K562 (cell line): ENCODE measurements around the gene FGFBP3. TPM values are rescaled to one million over a fixed set of nuclear protein-coding genes. Genes with fewer than 3 reads are reported as not detected.
A peak's percentile ranks its signal among the peaks of the same experiment; 100 is the strongest.

Experiments
- ATAC-seq: fragments of 200-7000 bp; cut with Tn5 transposase; 3 replicates; pipeline ENCODE4 v1.9.1; 2020; ENCODE audit warnings: moderate library complexity
- BruUV-seq: library from RNA; stranded (reverse); fragments of 400-500 nt; replicated peaks from 2 replicates; lab custom pipeline; 2021; lab: Mats Ljungman, UMichigan
- CTCF ChIA-PET: fragments of 300-600 bp; formaldehyde crosslinking; extraction: SDS; loops from one replicate; lab custom pipeline; 2021; ENCODE audit warnings: low intra/inter-chr PET ratio; lab: Yijun Ruan, JAX
- POLR2A ChIA-PET: fragments of 300-600, 350-650 bp; sonication (Branson Sonifier 250); formaldehyde crosslinking; extraction: SDS; loops from one replicate; lab custom pipeline; 2021; ENCODE audit warnings: antibody characterized with exemption, inconsistent platforms; lab: Yijun Ruan, JAX
- DNase-seq, 4 experiments: peaks; one replicate each; pipeline versions ENCODE4 v3.0.0 to v3.0.0-alpha.2; 2011 to 2018; ENCODE audit warnings: low spot score in 3 of 4, mixed read lengths in 3 of 4; ENCODE audit errors: extremely low read depth in 1 of 4
- FAIRE-seq: peaks from 2 replicates; lab custom pipeline; 2011; peaks lifted over from hg19 to GRCh38; lab: Jason Lieb, UNC
- H2AFZ ChIP-seq: 2 replicates; pipeline ENCODE4 v1.6.0; 2011; ENCODE audit warnings: low read depth, low read length, control low read depth, inconsistent platforms
- H3K27ac ChIP-seq: fragments of 200-600 bp; 3 replicates; pipeline ENCODE4 v1.8.0; 2011; ENCODE audit warnings: low read depth, mild to moderate bottlenecking, control low read depth, inconsistent platforms, low read length, moderate library complexity, mixed read lengths; ENCODE audit errors: extremely low read depth
- H3K27me3 ChIP-seq, 2 experiments: fragments of 300-600 bp in 1 of 2; 2 replicates in 1 of 2; 3 replicates in 1 of 2; pipeline versions ENCODE4 v1.6.0 to v1.8.0; 2011; ENCODE audit warnings: inconsistent platforms in 2 of 2, low read length in 2 of 2, mild to moderate bottlenecking in 1 of 2, mixed read lengths in 1 of 2, moderate library complexity in 1 of 2; ENCODE audit not compliant: control insufficient read depth in 2 of 2, insufficient read depth in 2 of 2
- H3K36me3 ChIP-seq: fragments of 300-600 bp; 3 replicates; pipeline ENCODE4 v1.8.0; 2011; ENCODE audit warnings: mild to moderate bottlenecking, low read length, inconsistent platforms; ENCODE audit not compliant: control insufficient read depth, insufficient read depth
- H3K4me1 ChIP-seq, 2 experiments: fragments of 200-600 bp in 1 of 2; replicated peaks in 1 of 2; 2 replicates in 1 of 2; 3 replicates in 1 of 2; pipeline versions ENCODE4 v1.5.1 to v1.8.0; 2011; ENCODE audit warnings: inconsistent platforms in 2 of 2, low read length in 2 of 2, mild to moderate bottlenecking in 1 of 2, mixed read lengths in 1 of 2, moderate library complexity in 1 of 2; ENCODE audit not compliant: control insufficient read depth in 2 of 2, insufficient read depth in 2 of 2
- H3K4me2 ChIP-seq: 2 replicates; pipeline ENCODE4 v1.6.1; 2011; ENCODE audit warnings: low read length, control low read depth, inconsistent platforms, mixed read lengths; ENCODE audit not compliant: insufficient read depth
- H3K4me3 ChIP-seq: fragments of 200-600 bp; sonication (generic), shearing (Covaris generic); 2 replicates; pipeline ENCODE4 v1.5.1; 2016; ENCODE audit warnings: control low read depth, inconsistent platforms
- H3K79me2 ChIP-seq: fragments of 200-600 bp; 3 replicates; pipeline ENCODE4 v1.8.0; 2011; ENCODE audit warnings: low read length, inconsistent platforms; ENCODE audit not compliant: control insufficient read depth, insufficient read depth
- H3K9ac ChIP-seq, 2 experiments: 2 replicates each; pipeline versions ENCODE4 v1.6.0 to v1.6.1; 2011; ENCODE audit warnings: low read depth in 2 of 2, low read length in 2 of 2, control low read depth in 1 of 2, inconsistent platforms in 1 of 2, mild to moderate bottlenecking in 1 of 2, mixed read lengths in 1 of 2; ENCODE audit not compliant: insufficient read depth in 1 of 2
- H3K9me1 ChIP-seq: one replicate; pipeline ENCODE4 v1.6.0; 2011; ENCODE audit warnings: inconsistent platforms, mild to moderate bottlenecking, low read length, moderate library complexity; ENCODE audit not compliant: control insufficient read depth, insufficient read depth
- H3K9me3 ChIP-seq: replicated peaks from 2 replicates; pipeline ENCODE4 v1.5.1; 2011; ENCODE audit warnings: low read depth, low read length, inconsistent platforms; ENCODE audit not compliant: control insufficient read depth, insufficient read depth
- H4K20me1 ChIP-seq: replicated peaks from 2 replicates; pipeline ENCODE4 v1.6.1; 2011; ENCODE audit warnings: low read length, inconsistent platforms, mixed read lengths; ENCODE audit not compliant: control insufficient read depth, insufficient read depth
- DNMT1 ChIP-seq: fragments of 450-650 bp; IDR thresholded peaks from 2 replicates; pipeline ENCODE4 v1.6.1; 2016; ENCODE audit warnings: antibody characterized with exemption, mild to moderate bottlenecking
- EP300 ChIP-seq: IDR thresholded peaks from 2 replicates; pipeline ENCODE4 v1.6.1; 2012; ENCODE audit warnings: low read length, improper control_type of control experiment
- ILK ChIP-seq: fragments of 450-650 bp; IDR thresholded peaks from 2 replicates; pipeline ENCODE4 v1.6.1; 2016; ENCODE audit warnings: missing genetic modification characterization, low read depth, mild to moderate bottlenecking, missing compliant biosample characterization, moderate library complexity, borderline replicate concordance
- KLF1 ChIP-seq: fragments of 450-650 bp; IDR thresholded peaks from 2 replicates; pipeline ENCODE4 v1.6.1; 2016; ENCODE audit warnings: missing genetic modification characterization, missing compliant biosample characterization
- MXI1 ChIP-seq: IDR thresholded peaks from 2 replicates; pipeline ENCODE4 v1.6.1; 2011; ENCODE audit warnings: low read depth, mild to moderate bottlenecking, improper control_type of control experiment, low read length
- NFATC3 ChIP-seq: fragments of 450-650 bp; IDR thresholded peaks from 2 replicates; pipeline ENCODE4 v1.6.1; 2017; ENCODE audit warnings: mild to moderate bottlenecking
- SUPT5H ChIP-seq: fragments of 450-650 bp; IDR thresholded peaks from 2 replicates; pipeline ENCODE4 v1.6.1; 2016
- TARDBP ChIP-seq: fragments of 450-650 bp; IDR thresholded peaks from 2 replicates; pipeline ENCODE4 v1.6.1; 2016
- TEAD4 ChIP-seq, 2 experiments: sonication (generic) in 1 of 2; formaldehyde crosslinking in 1 of 2; IDR thresholded peaks; 2 replicates each; pipeline versions ENCODE4 v1.6.1 to v1.8.0; 2012 to 2022; ENCODE audit warnings: borderline replicate concordance in 1 of 2, inconsistent platforms in 1 of 2, low read length in 1 of 2, mild to moderate bottlenecking in 1 of 2, missing genetic modification reagents in 1 of 2
- THRAP3 ChIP-seq: fragments of 450-650 bp; IDR thresholded peaks from 2 replicates; pipeline ENCODE4 v1.6.1; 2016; ENCODE audit warnings: mild to moderate bottlenecking, inconsistent platforms, borderline replicate concordance
- ZC3H4 ChIP-seq: sonication (generic); formaldehyde crosslinking; IDR thresholded peaks from 2 replicates; pipeline ENCODE4 v1.9.0; 2021; ENCODE audit warnings: missing genetic modification reagents, borderline replicate concordance
- ZNF696 ChIP-seq: fragments of 250-450 bp; sonication (Bioruptor Pico); conservative IDR thresholded peaks from 2 replicates; pipeline ENCODE4 v1.4.0; 2020; ENCODE audit warnings: mild to moderate bottlenecking, moderate library complexity
- ZNF77 ChIP-seq: fragments of 250-450 bp; sonication (Bioruptor Pico); IDR thresholded peaks from 2 replicates; pipeline ENCODE4 v1.5.0; 2020
- WGBS: fragments of 100-300 bp; shearing (Covaris generic); methylation state at CpG from one replicate; pipeline ENCODE4 v1.1.6; 2016; ENCODE audit warnings: low coverage, mixed read lengths; ENCODE audit not compliant: insufficient coverage; ENCODE audit errors: missing lambda C conversion rate; 5-methylcytosine and 5-hydroxymethylcytosine counted together
- in situ Hi-C: fragments of 300-500 bp; cut with MboI; formaldehyde crosslinking; loops from 4 replicates; pipeline ENCODE4 v1.15.0; 2018; ENCODE audit warnings: inconsistent platforms, mixed read lengths
- intact Hi-C: fragments of 100-400 bp; cut with micrococcal nuclease; formaldehyde crosslinking; loops from 2 replicates; pipeline ENCODE4 v1.14.2; 2022
- polyA plus RNA-seq, 8 experiments: library from polyadenylated mRNA; depleted of rRNA in 4 of 8; stranded (reverse) in 5 of 8; unstranded in 3 of 8; fragments of >200 nt; fragmentation: Nextera tagmentation in 2 of 8; fragmentation: Illumina TruSeq in 1 of 8; extraction: Ambion mirVana in 2 of 8; extraction: Trizol in 1 of 8; gene quantifications; 2 replicates each; pipeline versions ENCODE4 v1.2.1 to v1.2.3, GENCODE V29; 2011 to 2014; ENCODE audit warnings: inconsistent platforms in 1 of 8, missing spikeins in 1 of 8
- total RNA-seq, 7 experiments: library from RNA; depleted of rRNA in 6 of 7; stranded (reverse); fragments of >200 nt in 6 of 7; fragmentation: Illumina TruSeq in 2 of 7; extraction: Trizol in 2 of 7; gene quantifications; 2 replicates each; pipeline versions ENCODE4 v1.2.1 to v1.2.3, GENCODE V29; 2011 to 2021; ENCODE audit warnings: low replicate concordance in 1 of 7
- TF ChIP-seq, protein P1 (sequence below): fragments of 450-650 bp; IDR thresholded peaks from 2 replicates; pipeline ENCODE4 v1.6.1; 2018; ENCODE audit not compliant: partially characterized antibody
- TF ChIP-seq, protein P2 (sequence below): fragments of 250-450 bp; sonication (Bioruptor Pico); IDR thresholded peaks from 2 replicates; pipeline ENCODE4 v1.5.0; 2021; ENCODE audit warnings: mild to moderate bottlenecking, moderate library complexity
- TF ChIP-seq, protein P3 (sequence below): fragments of 250-450 bp; sonication (Bioruptor Pico); IDR thresholded peaks from 2 replicates; pipeline ENCODE4 v1.4.0; 2020

Gene FGFBP3
- total and polyA plus RNA-seq, 9 of the 15 experiments (the other 6 are each of a cell fraction or from before 2014, with no cell fraction given) = 0.58 to 3.0 (median 1.5) TPM

DNA sequence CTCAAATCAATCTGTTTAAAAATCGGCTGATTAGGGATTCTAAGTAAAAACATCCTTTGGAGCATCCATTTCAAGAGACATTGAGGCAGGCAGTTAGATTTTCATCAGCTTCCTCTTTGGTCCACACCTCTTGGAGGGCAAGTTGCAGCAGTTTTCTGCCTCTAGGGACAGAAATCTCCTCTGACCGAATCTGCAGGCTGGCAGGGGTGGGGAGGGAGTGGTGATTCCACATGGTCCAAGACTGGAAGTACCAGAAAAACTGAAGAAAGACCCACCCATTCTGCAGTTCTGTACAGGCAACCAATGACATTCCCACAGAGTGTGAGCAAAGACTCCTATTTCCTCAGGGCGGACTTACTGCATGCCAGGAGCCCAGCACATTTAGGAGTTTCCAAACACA lies 29.0 kb downstream of the FGFBP3 start:
- WGBS = 10% methylated on average over 3 of the region's 3 CpGs
- no peaks in the 10 kb centered on the region for H3K9me3 ChIP-seq
- no peaks in the 10 kb centered on the region for H4K20me1 ChIP-seq
- H3K4me2 ChIP-seq = no peak overlapping the region
- no peak overlapping the region for H3K27ac ChIP-seq
- no peak overlapping the region for H3K4me3 ChIP-seq
- no peak overlapping the region for H2AFZ ChIP-seq
- intact Hi-C loops (no loop called here), in situ Hi-C loops (no loop called here)
- FAIRE-seq (no peak), ATAC-seq (peak; percentile 43; the same call in 2 of the 3 replicates), DNase-seq (no peak)
- ChIA-PET POLR2A (no interaction called here), CTCF (no interaction called here)
- no peaks in the 10 kb centered on the region for H3K27me3 ChIP-seq
- no peaks in the 10 kb centered on the region; a peak in 1 of 5 replicates for H3K4me1 ChIP-seq
- no peak overlapping the region for H3K9ac ChIP-seq
- H3K9me1 ChIP-seq = no peaks in the 10 kb centered on the region
- no peaks in the 10 kb centered on the region for H3K79me2 ChIP-seq
- no TSS peak for BruUV-seq
- no peaks in the 10 kb centered on the region for H3K36me3 ChIP-seq
- TF ChIP-seq ILK (tag) = no peak
- no peak for TF ChIP-seq NFATC3
- TF ChIP-seq EP300 = no peak
- no peak for TF ChIP-seq MXI1
- no peak for TF ChIP-seq KLF1 (tag)
- no peak for TF ChIP-seq ZNF77 (CRISPR knock-in tag)
- TF ChIP-seq THRAP3 = no peak
- no peak for TF ChIP-seq ZC3H4 (CRISPR knock-in tag)
- TF ChIP-seq, protein P1, sequence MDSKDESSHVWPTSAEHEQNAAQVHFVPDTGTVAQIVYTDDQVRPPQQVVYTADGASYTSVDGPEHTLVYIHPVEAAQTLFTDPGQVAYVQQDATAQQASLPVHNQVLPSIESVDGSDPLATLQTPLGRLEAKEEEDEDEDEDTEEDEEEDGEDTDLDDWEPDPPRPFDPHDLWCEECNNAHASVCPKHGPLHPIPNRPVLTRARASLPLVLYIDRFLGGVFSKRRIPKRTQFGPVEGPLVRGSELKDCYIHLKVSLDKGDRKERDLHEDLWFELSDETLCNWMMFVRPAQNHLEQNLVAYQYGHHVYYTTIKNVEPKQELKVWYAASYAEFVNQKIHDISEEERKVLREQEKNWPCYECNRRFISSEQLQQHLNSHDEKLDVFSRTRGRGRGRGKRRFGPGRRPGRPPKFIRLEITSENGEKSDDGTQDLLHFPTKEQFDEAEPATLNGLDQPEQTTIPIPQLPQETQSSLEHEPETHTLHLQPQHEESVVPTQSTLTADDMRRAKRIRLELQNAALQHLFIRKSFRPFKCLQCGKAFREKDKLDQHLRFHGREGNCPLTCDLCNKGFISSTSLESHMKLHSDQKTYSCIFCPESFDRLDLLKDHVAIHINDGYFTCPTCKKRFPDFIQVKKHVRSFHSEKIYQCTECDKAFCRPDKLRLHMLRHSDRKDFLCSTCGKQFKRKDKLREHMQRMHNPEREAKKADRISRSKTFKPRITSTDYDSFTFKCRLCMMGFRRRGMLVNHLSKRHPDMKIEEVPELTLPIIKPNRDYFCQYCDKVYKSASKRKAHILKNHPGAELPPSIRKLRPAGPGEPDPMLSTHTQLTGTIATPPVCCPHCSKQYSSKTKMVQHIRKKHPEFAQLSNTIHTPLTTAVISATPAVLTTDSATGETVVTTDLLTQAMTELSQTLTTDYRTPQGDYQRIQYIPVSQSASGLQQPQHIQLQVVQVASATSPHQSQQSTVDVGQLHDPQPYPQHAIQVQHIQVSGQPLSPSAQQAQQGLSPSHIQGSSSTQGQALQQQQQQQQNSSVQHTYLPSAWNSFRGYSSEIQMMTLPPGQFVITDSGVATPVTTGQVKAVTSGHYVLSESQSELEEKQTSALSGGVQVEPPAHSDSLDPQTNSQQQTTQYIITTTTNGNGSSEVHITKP = no peak
- no peak for TF ChIP-seq ZNF696
- TF ChIP-seq, protein P2, sequence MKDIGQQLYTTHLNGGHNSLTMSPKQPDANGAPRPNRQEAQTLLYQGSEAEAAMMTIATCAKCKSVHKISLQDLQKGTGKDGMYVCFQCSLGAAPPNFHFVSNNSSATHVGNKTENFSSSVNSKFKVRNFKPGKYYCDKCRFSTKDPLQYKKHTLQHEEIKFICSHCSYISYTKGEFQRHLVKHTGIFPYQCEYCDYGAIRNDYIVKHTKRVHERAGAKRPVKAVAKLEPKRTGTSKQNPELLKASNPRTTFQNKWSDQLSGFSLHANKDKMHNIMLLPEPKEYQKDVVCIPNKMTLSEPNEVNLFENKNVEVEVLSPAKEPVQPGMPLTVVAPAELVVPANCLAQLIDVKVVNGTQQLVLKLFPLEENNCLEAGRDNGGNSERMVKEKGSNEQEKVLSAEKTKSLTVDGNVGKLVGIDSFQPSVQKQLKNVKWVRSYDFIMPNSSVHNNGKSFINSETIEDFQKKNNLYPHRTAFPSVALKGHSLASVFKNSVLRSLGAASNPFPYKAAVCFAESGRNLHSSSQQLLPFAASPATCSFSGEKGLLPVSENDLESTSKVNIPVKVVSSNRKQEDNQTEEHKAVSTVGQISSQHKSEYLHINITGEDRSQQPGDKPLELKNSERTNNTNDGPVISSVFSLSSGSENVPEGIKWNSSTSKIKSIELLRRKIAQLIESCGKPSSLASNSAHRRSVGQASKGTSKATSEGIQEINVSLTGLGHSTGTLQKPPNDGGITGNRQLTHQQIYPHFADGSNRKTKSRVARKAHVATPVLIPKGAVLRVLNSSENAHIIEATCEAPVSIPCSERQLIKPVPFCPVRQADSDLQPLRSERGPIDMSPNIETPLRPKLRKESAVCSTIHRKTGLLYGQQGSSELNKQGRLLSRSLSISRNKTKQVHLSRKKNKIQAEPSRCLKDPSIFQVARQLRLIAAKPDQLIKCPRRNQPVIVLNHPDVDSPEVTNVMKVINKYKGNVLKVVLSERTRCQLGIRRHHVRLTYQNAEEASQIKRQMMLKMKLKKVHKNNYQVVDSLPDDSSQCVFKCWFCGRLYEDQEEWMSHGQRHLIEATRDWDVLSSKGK = no peak
- no peak for TF ChIP-seq TARDBP
- TF ChIP-seq SUPT5H = no peak
- TF ChIP-seq TEAD4 (IDR thresholded peaks at IDR 0.05; ENCODE audit: low read length) = no peak
- no peak for TF ChIP-seq TEAD4 (CRISPR knock-in tag; IDR thresholded peaks at IDR 0.05; ENCODE audit: borderline replicate concordance)
- TF ChIP-seq, protein P3, sequence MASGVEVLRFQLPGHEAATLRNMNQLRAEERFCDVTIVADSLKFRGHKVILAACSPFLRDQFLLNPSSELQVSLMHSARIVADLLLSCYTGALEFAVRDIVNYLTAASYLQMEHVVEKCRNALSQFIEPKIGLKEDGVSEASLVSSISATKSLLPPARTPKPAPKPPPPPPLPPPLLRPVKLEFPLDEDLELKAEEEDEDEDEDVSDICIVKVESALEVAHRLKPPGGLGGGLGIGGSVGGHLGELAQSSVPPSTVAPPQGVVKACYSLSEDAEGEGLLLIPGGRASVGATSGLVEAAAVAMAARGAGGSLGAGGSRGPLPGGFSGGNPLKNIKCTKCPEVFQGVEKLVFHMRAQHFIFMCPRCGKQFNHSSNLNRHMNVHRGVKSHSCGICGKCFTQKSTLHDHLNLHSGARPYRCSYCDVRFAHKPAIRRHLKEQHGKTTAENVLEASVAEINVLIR (CRISPR knock-in tag) = no peak
- no peak for TF ChIP-seq DNMT1
